Iris pigment epithelial cell (primary cell): ENCODE measurements around the gene PAK1.
A peak's percentile ranks its signal among the peaks of the same experiment; 100 is the strongest.
"Not testable (repeated sequence)": the region's sequence is repeated elsewhere in the genome, so short reads cannot be mapped to it uniquely, and the experiment has no call there.

Experiments used
- DNase-seq: peaks from one replicate; pipeline ENCODE4 v3.0.0-alpha.2; 2011; ENCODE audit warnings: low read depth

Gene PAK1

DNA sequence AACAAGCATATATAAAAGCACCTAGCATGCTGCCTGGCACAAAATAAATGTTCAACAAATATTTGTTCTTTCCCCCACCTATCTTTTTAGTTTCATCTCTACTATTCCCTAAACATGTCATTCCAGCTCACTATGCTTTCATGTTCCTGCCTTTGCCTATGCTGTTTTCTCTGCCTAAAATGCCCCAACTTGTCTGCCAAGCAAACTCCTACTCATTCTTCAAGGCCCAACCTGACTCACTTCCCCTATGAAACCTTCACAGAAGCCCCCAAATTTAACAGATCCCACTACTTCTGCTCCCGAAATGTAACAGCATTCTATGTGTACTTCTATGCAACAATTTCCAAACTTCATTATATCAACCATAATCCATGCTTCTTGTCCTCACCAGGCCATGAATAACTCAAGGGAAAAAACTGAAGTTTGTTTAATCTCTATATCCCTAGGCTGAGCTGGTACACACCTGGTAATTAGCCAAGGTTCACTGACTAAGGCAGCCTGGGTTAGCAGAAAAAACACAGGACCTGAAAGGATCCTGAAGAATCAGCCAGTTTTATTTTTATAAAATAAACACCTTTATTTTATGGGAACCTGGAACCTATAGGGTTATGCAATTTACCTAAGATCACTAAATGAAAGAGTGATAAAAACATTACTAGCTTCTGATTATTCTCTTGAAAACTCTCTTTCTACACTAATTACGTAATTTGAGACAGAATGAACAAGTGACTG is 72.2 kb downstream of the PAK1 start:
- DNase-seq = no peak

GRCh38 chr11:77400775-77401449 is 73.0 kb downstream of the PAK1 start:
- DNase-seq = no peak

- DNase-seq = no peak
Measured at GRCh38 chr11:77400271-77400670, 73.6 kb downstream of the PAK1 start.

- no peak for DNase-seq
Measured at GRCh38 chr11:77397631-77398030, 76.3 kb downstream of the PAK1 start.

GRCh38 chr11:77396911-77397310 is 77.0 kb downstream of the PAK1 start:
- DNase-seq = no peak

DNA sequence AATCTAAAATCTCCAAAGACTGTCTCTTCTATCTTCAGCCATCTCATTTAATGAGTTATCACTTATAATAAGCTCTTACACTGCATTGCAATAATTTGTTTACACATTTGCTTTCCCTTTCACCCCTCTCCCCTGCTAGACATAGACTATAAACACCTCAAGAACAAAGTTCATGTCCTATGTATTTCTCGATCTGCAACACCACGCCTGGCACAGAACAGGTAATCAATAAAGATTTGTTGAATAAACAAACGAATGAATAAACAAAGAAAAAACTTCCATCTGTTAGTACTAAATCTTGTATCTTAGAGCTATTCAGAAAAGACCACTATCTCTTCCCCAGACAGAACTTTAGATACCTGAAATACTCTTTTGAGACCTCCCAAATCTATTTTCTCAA is 77.6 kb downstream of the PAK1 start:
- no peak for DNase-seq

DNA sequence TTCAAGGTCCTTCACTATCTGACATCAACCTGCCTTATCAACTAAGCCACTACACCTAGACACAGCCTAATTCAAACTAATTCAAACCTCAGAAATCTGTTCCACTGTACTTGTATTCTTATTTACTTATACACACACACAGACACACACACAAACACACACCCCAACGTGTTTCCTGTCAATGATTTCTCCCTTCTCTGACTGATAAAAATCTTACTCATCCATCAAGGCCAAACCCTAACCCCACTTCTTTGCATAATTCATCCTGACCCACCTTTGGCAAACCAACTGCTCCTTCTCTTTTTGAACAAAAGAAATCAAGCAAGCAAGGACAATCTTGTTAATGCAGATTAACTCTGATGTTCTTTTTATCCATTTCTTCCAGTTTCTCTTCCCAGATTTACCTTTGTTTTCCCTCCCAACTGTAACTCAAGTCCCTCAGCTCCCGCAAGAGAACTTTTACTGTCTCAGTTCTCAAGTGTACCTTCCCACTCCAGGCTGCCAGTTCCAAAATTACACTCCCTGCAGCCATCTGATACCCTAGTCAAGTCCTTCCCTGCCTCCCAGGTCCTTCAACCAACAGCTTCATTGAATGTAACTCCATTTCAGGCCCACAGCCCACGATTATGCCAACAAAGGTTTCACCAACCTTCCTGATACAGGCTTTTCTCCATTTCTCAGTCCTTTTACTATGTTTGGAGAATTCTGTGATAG is 78.3 kb downstream of the PAK1 start:
- DNase-seq = no peak

- DNase-seq = no peak
Measured at GRCh38 chr11:77392842-77393241, 81.1 kb downstream of the PAK1 start.

DNA sequence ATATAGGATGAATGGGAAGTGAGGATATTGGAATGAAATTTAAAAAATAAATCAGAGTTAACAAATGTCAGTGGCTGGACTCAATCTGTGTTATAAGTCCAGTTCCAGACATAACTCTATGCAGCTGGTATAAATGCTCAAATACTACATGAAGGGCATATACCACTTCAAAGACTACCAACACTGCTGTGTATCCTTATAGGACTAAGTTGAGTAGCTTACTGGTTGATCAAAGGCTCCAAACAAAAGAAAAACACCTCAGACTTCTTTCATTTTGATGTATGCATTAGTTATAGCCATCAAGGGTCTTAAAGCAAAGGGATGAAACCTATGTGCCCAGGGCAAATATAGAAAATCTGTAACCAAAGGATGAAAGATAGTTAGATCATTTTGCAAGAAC is 86.2 kb downstream of the PAK1 start:
- DNase-seq = no peak

GRCh38 chr11:77386178-77386577 is 87.7 kb downstream of the PAK1 start:
- DNase-seq = no peak

GRCh38 chr11:77385255-77385771 is 88.6 kb downstream of the PAK1 start:
- not testable (repeated sequence) for DNase-seq

DNA sequence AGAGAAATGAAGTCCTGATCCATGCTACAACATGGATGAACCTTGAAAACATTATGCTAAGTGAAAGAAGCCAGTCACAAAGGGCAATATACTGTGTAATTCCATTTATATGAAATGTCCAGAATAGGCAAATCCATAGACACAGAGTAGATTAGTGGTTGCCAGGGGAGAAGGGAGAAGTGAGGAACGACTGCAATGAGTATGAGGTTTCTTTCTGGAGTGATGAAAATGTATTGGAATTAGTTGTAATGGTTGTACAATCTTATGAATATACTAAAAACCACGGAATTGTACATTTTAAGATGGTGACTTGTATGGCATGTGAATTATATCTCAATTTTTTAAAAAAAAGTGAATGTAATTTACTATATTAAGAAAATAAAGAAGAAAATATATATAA is 89.3 kb downstream of the PAK1 start:
- DNase-seq = no peak

- DNase-seq = not testable (repeated sequence)
Measured at GRCh38 chr11:77383349-77383748, 90.5 kb downstream of the PAK1 start.

DNA sequence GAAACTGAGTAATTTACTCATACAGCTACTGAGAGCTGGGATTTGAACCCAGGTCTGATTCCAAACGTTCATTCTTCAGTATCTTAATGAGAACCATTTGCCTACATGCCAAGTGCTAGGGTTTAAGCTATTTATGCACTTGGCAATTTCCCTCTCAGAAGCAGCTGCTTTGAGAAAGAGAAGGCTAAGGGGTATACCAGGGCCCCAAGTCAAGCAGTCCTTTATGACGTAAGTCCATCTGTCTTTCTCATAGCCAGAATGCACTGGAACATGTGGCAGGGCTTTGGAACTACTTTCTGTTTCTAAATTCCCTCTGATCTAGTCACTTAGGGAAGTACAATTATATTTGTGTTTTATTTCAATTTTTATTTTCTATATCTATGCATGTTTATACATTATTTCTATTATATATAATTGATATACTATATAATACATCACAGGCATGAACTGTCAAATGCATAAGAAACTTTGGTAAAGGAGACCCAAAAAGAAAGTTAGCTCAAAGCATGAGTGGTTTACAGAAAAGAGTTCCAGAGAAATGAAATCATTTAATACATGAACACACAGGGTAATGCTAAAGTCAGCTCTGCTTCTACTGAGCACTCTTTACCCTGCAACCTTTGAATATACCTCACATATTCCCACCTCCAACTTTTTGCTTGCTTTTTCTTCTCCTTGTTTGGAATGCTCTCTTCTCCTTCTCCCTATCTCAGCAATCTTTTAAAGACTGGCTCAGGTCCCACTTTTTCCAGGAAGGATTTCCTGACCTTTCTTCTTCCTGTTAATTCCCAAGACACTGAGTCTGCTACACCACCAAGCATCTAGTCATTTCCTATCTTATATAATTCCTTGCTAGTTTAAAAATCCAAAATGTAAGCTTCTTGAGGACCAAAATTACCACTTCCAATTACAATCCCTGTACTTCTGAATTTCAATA is 91.9 kb downstream of the PAK1 start:
- peak; percentile 75 for DNase-seq

GRCh38 chr11:77379934-77380333 is 94.0 kb downstream of the PAK1 start:
- DNase-seq = no peak

- DNase-seq = peak; percentile 51
Measured at GRCh38 chr11:77379253-77379652, 94.6 kb downstream of the PAK1 start.

DNA sequence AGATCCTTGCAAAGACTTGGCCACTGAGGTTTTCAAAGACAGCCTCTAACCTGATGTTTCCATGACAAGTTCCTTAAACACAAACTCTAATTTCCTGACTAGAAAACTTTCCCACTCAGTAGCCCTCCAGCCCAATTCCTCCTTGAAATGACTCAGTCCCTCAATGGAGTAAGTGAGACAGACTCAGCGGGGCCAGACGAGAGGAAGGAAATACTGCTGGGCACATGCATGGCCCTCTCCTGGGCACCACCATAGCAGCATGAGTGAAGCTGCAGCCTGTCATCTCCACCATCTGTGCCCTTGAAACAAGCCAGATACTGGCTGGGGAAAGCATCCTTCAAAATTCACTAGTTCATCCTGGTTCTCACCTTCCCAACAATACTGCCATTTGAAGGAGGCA is 96.2 kb downstream of the PAK1 start:
- no peak for DNase-seq

- peak; percentile 38 for DNase-seq
Measured at GRCh38 chr11:77375107-77375506, 98.8 kb downstream of the PAK1 start.

GRCh38 chr11:77374611-77375031 is 99.3 kb downstream of the PAK1 start:
- DNase-seq = peak; percentile 58

- peak; percentile 80 for DNase-seq
Measured at GRCh38 chr11:77374108-77374507, 99.8 kb downstream of the PAK1 start.

DNA sequence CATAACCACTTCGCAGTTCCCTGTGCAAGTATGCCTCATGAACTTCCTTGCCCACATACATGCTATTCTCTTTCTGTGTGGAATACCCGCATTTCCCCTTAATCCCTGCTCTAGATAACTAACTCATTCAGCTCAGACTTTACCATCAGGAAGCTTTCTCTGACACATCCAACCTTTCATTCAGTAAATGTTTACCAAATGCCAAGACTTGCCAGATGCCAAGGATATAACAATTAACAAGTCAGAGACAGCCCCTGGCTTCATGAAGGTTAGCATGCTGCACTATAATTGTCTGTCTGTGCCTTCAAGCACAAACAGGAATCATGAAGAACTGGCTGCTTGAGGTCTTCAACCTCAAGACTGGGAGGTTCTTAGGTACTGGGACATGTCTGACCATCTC is 101.2 kb downstream of the PAK1 start:
- no peak for DNase-seq

DNA sequence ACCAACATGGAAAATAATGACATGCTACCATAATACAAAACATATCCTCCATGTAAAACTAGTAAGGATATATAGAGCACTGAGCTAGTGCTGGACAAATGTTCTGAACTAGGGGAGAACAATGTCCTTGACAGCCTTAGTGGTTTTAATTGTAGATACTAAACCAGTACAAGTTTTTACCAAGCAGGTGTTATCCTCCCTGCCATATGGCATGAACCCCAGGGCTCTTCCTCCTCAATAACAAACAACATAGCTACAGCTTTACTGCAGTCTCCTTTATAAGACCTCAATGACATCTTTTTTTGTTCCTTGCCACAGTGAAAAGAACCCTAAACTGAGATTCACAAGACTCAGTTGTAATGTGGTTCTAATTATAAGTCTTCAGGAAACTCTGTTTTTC is 102.2 kb downstream of the PAK1 start:
- DNase-seq = no peak
